Aorta (tissue), 5 donors: ENCODE results near the gene CGB5. TPM values are rescaled to one million over a fixed set of nuclear protein-coding genes. Genes with fewer than 3 reads are reported as not detected.
A peak's percentile ranks its signal among the peaks of the same experiment; 100 is the strongest.

Source experiments
- ATAC-seq: fragments of 200-7000 bp; cut with Tn5 transposase; one replicate; pipeline ENCODE4 v1.9.1; 2022; ENCODE audit warnings: moderate library complexity; ENCODE audit not compliant: low FRiP score
- DNase-seq, 2 donors: peaks; one replicate each; pipeline ENCODE4 v3.0.0-alpha.2; 2020
- H3K27ac ChIP-seq, 2 donors: one replicate each; pipeline ENCODE4 v1.5.1; 2013; ENCODE audit warnings: low read length in 2 of 2, mild to moderate bottlenecking in 2 of 2, moderate library complexity in 2 of 2, control low read depth in 1 of 2, inconsistent platforms in 1 of 2, low read depth in 1 of 2
- H3K27me3 ChIP-seq, 2 donors: one replicate each; pipeline ENCODE4 v1.6.1; 2013; ENCODE audit warnings: control low read depth in 1 of 2, low read length in 1 of 2, mild to moderate bottlenecking in 1 of 2, moderate library complexity in 1 of 2; ENCODE audit not compliant: insufficient read depth in 2 of 2, control insufficient read depth in 1 of 2
- H3K36me3 ChIP-seq, 2 donors: one replicate each; pipeline ENCODE4 v1.6.1; 2013; ENCODE audit warnings: control low read depth in 1 of 2, low read length in 1 of 2, mild to moderate bottlenecking in 1 of 2; ENCODE audit not compliant: insufficient read depth in 2 of 2, control insufficient read depth in 1 of 2
- H3K4me1 ChIP-seq, 2 donors: one replicate each; pipeline ENCODE4 v1.6.1; 2013; ENCODE audit warnings: low read length in 2 of 2, control low read depth in 1 of 2, mild to moderate bottlenecking in 1 of 2, moderate library complexity in 1 of 2; ENCODE audit not compliant: insufficient read depth in 2 of 2, control insufficient read depth in 1 of 2
- H3K4me3 ChIP-seq, 2 donors: one replicate each; pipeline ENCODE4 v1.5.1; 2013; ENCODE audit warnings: low read length in 2 of 2, control low read depth in 1 of 2, mild to moderate bottlenecking in 1 of 2
- H3K9me3 ChIP-seq: one replicate; pipeline ENCODE4 v1.6.1; 2013; ENCODE audit warnings: mild to moderate bottlenecking, low read length; ENCODE audit not compliant: control insufficient read depth
- WGBS, 2 donors: extraction: QIAGEN DNeasy Blood & Tissue Kit; methylation state at CpG; one replicate each; pipeline ENCODE4 v1.1.7; 2013; 5-methylcytosine and 5-hydroxymethylcytosine counted together
- intact Hi-C, 2 donors: fragments of 100-400 bp; cut with DNase I; formaldehyde crosslinking; loops; one replicate each; pipeline versions ENCODE4 v1.14.2 to v1.15.0; 2022
- microRNA-seq, 2 donors: library from miRNA; unstranded; fragments of <30 nt; microRNA quantifications; one replicate each; pipeline ENCODE4 v1.2.0, GENCODE V29; 2020
- polyA plus RNA-seq, 2 donors: library from polyadenylated mRNA; stranded (reverse); fragments of 200-250 nt; gene quantifications; one replicate each; pipeline ENCODE4 v1.2.3, GENCODE V29; 2013
- total RNA-seq, 2 donors: library from RNA; stranded (reverse); fragmentation: NEBNext Ultra II Directional; extraction: Animal tissue kit (Norgen Biotek cat#: 25700); gene quantifications; one replicate each; pipeline ENCODE4 v1.2.1, GENCODE V29; 2021
- donor health status: healthy with polysubstance abuse.
- donor health status: Bipolar disorder and iron deficiency.
- donor health status: DM: no; HTN: no; CAD: no.
- donor health status: DM: no; HTN: no; CAD: no.
- donor health status: DM: yes; HTN: yes; CAD: no.

The CGB5 gene
- total and polyA plus RNA-seq, 4 donors: not detected

GRCh38 chr19:49086296-49086695 lies 42.6 kb downstream of the CGB5 start:
- H3K36me3 ChIP-seq: peaks cover 4 to 8% of the 10 kb centered on the region in 2 donors
- intact Hi-C loops: no loop called here
- H3K27me3 ChIP-seq: no peaks in the 10 kb centered on the region
- DNase-seq (no peak), ATAC-seq (no peak)
- H3K4me1 ChIP-seq: no peaks in the 10 kb centered on the region
- peak overlapping the region; percentile 24 to 65 for H3K4me3 ChIP-seq
- no peak overlapping the region for H3K27ac ChIP-seq
- 54 to 58% methylated on average over 11 of the region's 11 CpGs for WGBS, 2 donors
- H3K9me3 ChIP-seq: no peaks in the 10 kb centered on the region

GRCh38 chr19:49091391-49092038 lies 47.9 kb downstream of the CGB5 start:
- WGBS, 2 donors: 91 to 93% methylated on average over 17 of the region's 17 CpGs
- Histone ChIP-seq H3K9me3 (no peaks in the 10 kb centered on the region), H3K27me3 (no peaks in the 10 kb centered on the region), H3K4me1 (no peaks in the 10 kb centered on the region), H3K27ac (no peak overlapping the region), H3K36me3 (peaks cover 8 to 9% of the 10 kb centered on the region in 2 donors), H3K4me3 (no peak overlapping the region)
- no peak for ATAC-seq
- no peak for DNase-seq
- intact Hi-C loops: loop anchor here in 1 of 2 donors (5.0 to 10.0 kb wide), 2 partner anchors 53 to 106 kb away; no protein-coding TSS in a partner anchor

GRCh38 chr19:49092686-49093085 lies 49.0 kb downstream of the CGB5 start:
- Histone ChIP-seq H3K36me3 (peaks cover 7 to 8% of the 10 kb centered on the region in 2 donors), H3K27me3 (no peaks in the 10 kb centered on the region), H3K27ac (no peak overlapping the region), H3K4me3 (no peak overlapping the region), H3K4me1 (no peaks in the 10 kb centered on the region), H3K9me3 (no peaks in the 10 kb centered on the region)
- no peak for ATAC-seq
- no peak for DNase-seq
- intact Hi-C loops: loop anchor here in 1 of 2 donors (5.0 to 10.0 kb wide), 2 partner anchors 52 to 105 kb away; no protein-coding TSS in a partner anchor
- 88% methylated on average over 6 of the region's 6 CpGs for WGBS, 2 donors

Small RNA genes within 50 kb of the gene (microRNA-seq; reads per million reads assigned to microRNA genes)
- gene MIR6798: 0 reads per million in 2 donors

Other genes with a start within 250 kb of the CGB5 start
- gene BCAT2, start 232.8 kb upstream of the CGB5 start, total RNA-seq: 10 to 100 TPM; 22.4 to 29.5 TPM
- gene BCAT2, start 232.8 kb upstream of the CGB5 start, polyA plus RNA-seq: 10 to 100 TPM; 22.5 to 61.6 TPM
- gene HSD17B14, start 207.4 kb upstream of the CGB5 start, total RNA-seq: 10 to 100 TPM; 13.7 to 16.1 TPM
- 10 to 100 TPM; 14.3 to 18.9 TPM for gene HSD17B14, start 207.4 kb upstream of the CGB5 start, polyA plus RNA-seq
- gene PLEKHA4, start 175.2 kb upstream of the CGB5 start, total RNA-seq: 10 to 100 TPM; 94.9 to 97.2 TPM
- gene PLEKHA4, start 175.2 kb upstream of the CGB5 start, polyA plus RNA-seq: 100 to 1,000 TPM; 193 to 223 TPM
- 100 to 1,000 TPM in 1 of 2 donors, 10 to 100 TPM in 1; 57.2 to 182 TPM for gene PPP1R15A, start 171.4 kb upstream of the CGB5 start, total RNA-seq
- 10 to 100 TPM; 64.9 to 95.4 TPM for gene PPP1R15A, start 171.4 kb upstream of the CGB5 start, polyA plus RNA-seq
- 1 to 10 TPM in 1 of 2 donors, under 1 TPM in 1; 0.84 to 1.3 TPM for gene TULP2, start 145.1 kb upstream of the CGB5 start, total RNA-seq
- gene TULP2, start 145.1 kb upstream of the CGB5 start, polyA plus RNA-seq: not detected
- 100 to 1,000 TPM; 276 to 380 TPM for gene NUCB1, start 143.5 kb upstream of the CGB5 start, total RNA-seq
- gene NUCB1, start 143.5 kb upstream of the CGB5 start, polyA plus RNA-seq: 100 to 1,000 TPM in 1 of 2 donors, 10 to 100 TPM in 1; 82.9 to 375 TPM
- under 1 TPM in 1 of 2 donors, not detected in 1; 0.84 TPM for gene DHDH, start 110.1 kb upstream of the CGB5 start, total RNA-seq
- 1 to 10 TPM in 1 of 2 donors, not detected in 1; 1.3 TPM for gene DHDH, start 110.1 kb upstream of the CGB5 start, polyA plus RNA-seq
- 10 to 100 TPM; 69.6 to 79.9 TPM for gene BAX, start 89.0 kb upstream of the CGB5 start, total RNA-seq
- gene BAX, start 89.0 kb upstream of the CGB5 start, polyA plus RNA-seq: 10 to 100 TPM; 81.4 to 83.9 TPM
- gene FTL, start 78.5 kb upstream of the CGB5 start, total RNA-seq: 1,000 to 10,000 TPM; 3,184 to 3,823 TPM
- over 10,000 TPM in 1 of 2 donors, 1,000 to 10,000 TPM in 1; 6,798 to 17,889 TPM for gene FTL, start 78.5 kb upstream of the CGB5 start, polyA plus RNA-seq
- gene GYS1, start 50.5 kb upstream of the CGB5 start, total RNA-seq: 10 to 100 TPM; 47.5 to 61.9 TPM
- gene GYS1, start 50.5 kb upstream of the CGB5 start, polyA plus RNA-seq: 10 to 100 TPM; 21.5 to 31.7 TPM
- 10 to 100 TPM; 28.9 to 42.1 TPM for gene RUVBL2, start 50.0 kb upstream of the CGB5 start, total RNA-seq
- 10 to 100 TPM; 34.6 to 62.2 TPM for gene RUVBL2, start 50.0 kb upstream of the CGB5 start, polyA plus RNA-seq
- under 1 TPM in 1 of 2 donors, not detected in 1; 0.84 TPM for gene LHB, start 26.8 kb upstream of the CGB5 start, total RNA-seq
- gene LHB, start 26.8 kb upstream of the CGB5 start, polyA plus RNA-seq: 1 to 10 TPM; 1.8 to 2.2 TPM
- gene CGB3, start 19.5 kb upstream of the CGB5 start, total RNA-seq: not detected
- not detected for gene CGB3, start 19.5 kb upstream of the CGB5 start, polyA plus RNA-seq
- gene CGB2, start 12.0 kb upstream of the CGB5 start, total RNA-seq: not detected
- gene CGB2, start 12.0 kb upstream of the CGB5 start, polyA plus RNA-seq: 1 to 10 TPM in 1 of 2 donors, not detected in 1; 1.1 TPM
- gene CGB1, start 7.0 kb upstream of the CGB5 start, total RNA-seq: not detected
- gene CGB1, start 7.0 kb upstream of the CGB5 start, polyA plus RNA-seq: not detected
- not detected for gene CGB8, start 5.3 kb downstream of the CGB5 start, total RNA-seq
- not detected for gene CGB8, start 5.3 kb downstream of the CGB5 start, polyA plus RNA-seq
- gene CGB7, start 13.9 kb downstream of the CGB5 start, total RNA-seq: not detected
- not detected for gene CGB7, start 13.9 kb downstream of the CGB5 start, polyA plus RNA-seq
- gene NTF4, start 21.0 kb downstream of the CGB5 start, total RNA-seq: not detected
- not detected for gene NTF4, start 21.0 kb downstream of the CGB5 start, polyA plus RNA-seq
- gene KCNA7, start 28.9 kb downstream of the CGB5 start, total RNA-seq: not detected
- gene KCNA7, start 28.9 kb downstream of the CGB5 start, polyA plus RNA-seq: not detected
- gene SNRNP70, start 41.6 kb downstream of the CGB5 start, total RNA-seq: 100 to 1,000 TPM; 170 to 249 TPM
- gene SNRNP70, start 41.6 kb downstream of the CGB5 start, polyA plus RNA-seq: 100 to 1,000 TPM in 1 of 2 donors, 10 to 100 TPM in 1; 54.5 to 694 TPM
- 1 to 10 TPM; 8.4 to 9.7 TPM for gene LIN7B, start 70.5 kb downstream of the CGB5 start, total RNA-seq
- gene LIN7B, start 70.5 kb downstream of the CGB5 start, polyA plus RNA-seq: 10 to 100 TPM in 1 of 2 donors, 1 to 10 TPM in 1; 7.6 to 24.1 TPM
- under 1 TPM; 0.49 to 0.72 TPM for gene C19orf73, start 75.3 kb downstream of the CGB5 start, total RNA-seq
- gene C19orf73, start 75.3 kb downstream of the CGB5 start, polyA plus RNA-seq: 1 to 10 TPM; 1.0 to 5.4 TPM
- 1 to 10 TPM; 4.2 to 8.0 TPM for gene PPFIA3, start 75.7 kb downstream of the CGB5 start, total RNA-seq
- gene PPFIA3, start 75.7 kb downstream of the CGB5 start, polyA plus RNA-seq: 1 to 10 TPM; 2.0 to 4.1 TPM
- 1 to 10 TPM; 2.5 to 4.8 TPM for gene HRC, start 111.5 kb downstream of the CGB5 start, total RNA-seq
- 1 to 10 TPM in 1 of 2 donors, under 1 TPM in 1; 0.74 to 9.3 TPM for gene HRC, start 111.5 kb downstream of the CGB5 start, polyA plus RNA-seq
- 10 to 100 TPM; 41.9 to 57.1 TPM for gene TRPM4, start 113.9 kb downstream of the CGB5 start, total RNA-seq
- gene TRPM4, start 113.9 kb downstream of the CGB5 start, polyA plus RNA-seq: 10 to 100 TPM; 21.3 to 59.1 TPM